ENCODE results near the gene CBLC.

CBLC gene

GRCh38 chr19:44810234-44811121 is 32.8 kb downstream of the CBLC start:
- peaks cover 34% of the 10 kb centered on the region for H3K27me3 Mint-ChIP-seq
- no peaks in the 10 kb centered on the region for H3K36me3 Mint-ChIP-seq (ENCODE audit: low read depth)
- no peak overlapping the region for H3K4me3 Mint-ChIP-seq
- peaks cover 5% of the 10 kb centered on the region for H3K4me1 Mint-ChIP-seq (ENCODE audit: low read depth)
- DNase-seq: no peak
- no peak overlapping the region for H3K27ac Mint-ChIP-seq
- no peaks in the 10 kb centered on the region for H3K9me3 Mint-ChIP-seq

GRCh38 chr19:44811122-44811419 is 33.4 kb downstream of the CBLC start:
- H3K27me3 Mint-ChIP-seq: peaks cover 34% of the 10 kb centered on the region
- no peak overlapping the region for H3K4me3 Mint-ChIP-seq
- no peaks in the 10 kb centered on the region for H3K9me3 Mint-ChIP-seq
- no peak for DNase-seq
- peaks cover 5% of the 10 kb centered on the region for H3K4me1 Mint-ChIP-seq (ENCODE audit: low read depth)
- no peak overlapping the region for H3K27ac Mint-ChIP-seq
- H3K36me3 Mint-ChIP-seq (ENCODE audit: low read depth): no peaks in the 10 kb centered on the region

- H3K4me1 Mint-ChIP-seq (ENCODE audit: low read depth): peaks cover 5% of the 10 kb centered on the region
- no peaks in the 10 kb centered on the region for H3K9me3 Mint-ChIP-seq
- DNase-seq: no peak
- no peak overlapping the region for H3K4me3 Mint-ChIP-seq
- H3K36me3 Mint-ChIP-seq (ENCODE audit: low read depth): no peaks in the 10 kb centered on the region
- H3K27me3 Mint-ChIP-seq: peaks cover 34% of the 10 kb centered on the region
- no peak overlapping the region for H3K27ac Mint-ChIP-seq
Observed at GRCh38 chr19:44812142-44812718, 34.5 kb downstream of the CBLC start.

- Mint-ChIP-seq H3K36me3 (ENCODE audit: low read depth) (no peaks in the 10 kb centered on the region), H3K27me3 (peaks cover 31% of the 10 kb centered on the region), H3K27ac (no peak overlapping the region), H3K9me3 (no peaks in the 10 kb centered on the region), H3K4me3 (no peak overlapping the region), H3K4me1 (ENCODE audit: low read depth) (peaks cover 5% of the 10 kb centered on the region)
- no peak for DNase-seq
Observed at GRCh38 chr19:44813070-44813840, 35.6 kb downstream of the CBLC start.

GRCh38 chr19:44813841-44814470 is 36.3 kb downstream of the CBLC start:
- H3K36me3 Mint-ChIP-seq (ENCODE audit: low read depth): no peaks in the 10 kb centered on the region
- H3K27me3 Mint-ChIP-seq: peaks cover 26% of the 10 kb centered on the region
- no peak for DNase-seq
- H3K4me1 Mint-ChIP-seq (ENCODE audit: low read depth): peaks cover 2% of the 10 kb centered on the region
- no peak overlapping the region for H3K4me3 Mint-ChIP-seq
- H3K9me3 Mint-ChIP-seq: no peaks in the 10 kb centered on the region
- no peak overlapping the region for H3K27ac Mint-ChIP-seq

- no peak for DNase-seq
- H3K4me3 Mint-ChIP-seq: no peak overlapping the region
Observed at GRCh38 chr19:44814517-44814916, 36.8 kb downstream of the CBLC start.

GRCh38 chr19:44816301-44816700 is 38.6 kb downstream of the CBLC start:
- no peak for DNase-seq
- Mint-ChIP-seq H3K36me3 (ENCODE audit: low read depth) (no peaks in the 10 kb centered on the region), H3K27me3 (peaks cover 8% of the 10 kb centered on the region), H3K4me3 (no peak overlapping the region), H3K4me1 (ENCODE audit: low read depth) (no peaks in the 10 kb centered on the region), H3K9me3 (no peaks in the 10 kb centered on the region), H3K27ac (no peak overlapping the region)

More at GRCh38 chr19:44814517-44814916, 36.8 kb downstream of the CBLC start:
- H3K4me1 Mint-ChIP-seq (ENCODE audit: low read depth): no peaks in the 10 kb centered on the region
- peaks cover 21% of the 10 kb centered on the region for H3K27me3 Mint-ChIP-seq
- no peaks in the 10 kb centered on the region for H3K9me3 Mint-ChIP-seq
- H3K27ac Mint-ChIP-seq: no peak overlapping the region
- no peaks in the 10 kb centered on the region for H3K36me3 Mint-ChIP-seq (ENCODE audit: low read depth)

- Mint-ChIP-seq H3K27me3 (peaks cover 11% of the 10 kb centered on the region), H3K4me3 (no peak overlapping the region), H3K4me1 (ENCODE audit: low read depth) (no peaks in the 10 kb centered on the region), H3K27ac (no peak overlapping the region), H3K9me3 (no peaks in the 10 kb centered on the region), H3K36me3 (ENCODE audit: low read depth) (no peaks in the 10 kb centered on the region)
- no peak for DNase-seq
Observed at GRCh38 chr19:44817725-44818465, 40.2 kb downstream of the CBLC start.

- no peaks in the 10 kb centered on the region for H3K36me3 Mint-ChIP-seq (ENCODE audit: low read depth)
- H3K9me3 Mint-ChIP-seq: no peaks in the 10 kb centered on the region
- H3K27me3 Mint-ChIP-seq: peaks cover 11% of the 10 kb centered on the region
- H3K27ac Mint-ChIP-seq: no peak overlapping the region
- no peaks in the 10 kb centered on the region for H3K4me1 Mint-ChIP-seq (ENCODE audit: low read depth)
- DNase-seq: no peak
- H3K4me3 Mint-ChIP-seq: no peak overlapping the region
Observed at GRCh38 chr19:44818466-44819031, 40.9 kb downstream of the CBLC start.

- Mint-ChIP-seq H3K4me3 (no peak overlapping the region), H3K27ac (no peak overlapping the region)
Observed at GRCh38 chr19:44819246-44819832, 41.6 kb downstream of the CBLC start.

GRCh38 chr19:44820648-44821609 is 43.2 kb downstream of the CBLC start:
- Mint-ChIP-seq H3K36me3 (ENCODE audit: low read depth) (no peaks in the 10 kb centered on the region), H3K4me3 (no peak overlapping the region), H3K4me1 (ENCODE audit: low read depth) (no peaks in the 10 kb centered on the region), H3K27me3 (peaks cover 11% of the 10 kb centered on the region), H3K27ac (no peak overlapping the region), H3K9me3 (no peaks in the 10 kb centered on the region)
- DNase-seq: no peak

More at GRCh38 chr19:44819246-44819832, 41.6 kb downstream of the CBLC start:
- H3K27me3 Mint-ChIP-seq: peaks cover 11% of the 10 kb centered on the region
- no peaks in the 10 kb centered on the region for H3K36me3 Mint-ChIP-seq (ENCODE audit: low read depth)
- DNase-seq: no peak
- H3K4me1 Mint-ChIP-seq (ENCODE audit: low read depth): no peaks in the 10 kb centered on the region
- no peaks in the 10 kb centered on the region for H3K9me3 Mint-ChIP-seq

GRCh38 chr19:44822177-44822576 is 44.5 kb downstream of the CBLC start:
- Mint-ChIP-seq H3K27ac (no peak overlapping the region), H3K36me3 (ENCODE audit: low read depth) (no peaks in the 10 kb centered on the region), H3K9me3 (no peaks in the 10 kb centered on the region), H3K27me3 (peaks cover 11% of the 10 kb centered on the region), H3K4me3 (no peak overlapping the region), H3K4me1 (ENCODE audit: low read depth) (no peaks in the 10 kb centered on the region)
- DNase-seq: no peak
